GM21717 (cell line): ENCODE results near the gene CMKLR1.

ENCODE experiments used
- ATAC-seq: cut with Tn5 transposase; IDR thresholded peaks from one replicate; pipeline ENCODE4 v1.9.1; 2021; ENCODE audit warnings: mild to moderate bottlenecking, moderate library complexity; ENCODE audit not compliant: unreplicated experiment

The CMKLR1 gene

GRCh38 chr12:108363565-108363964 lies 24.5 kb upstream of the CMKLR1 start:
- ATAC-seq, result no peak

- ATAC-seq, result no peak
These were observed 24.1 kb upstream of the CMKLR1 start for GRCh38 chr12:108363165-108363564.

- no peak for ATAC-seq
These were observed 22.5 kb upstream of the CMKLR1 start for GRCh38 chr12:108361606-108362005.

DNA sequence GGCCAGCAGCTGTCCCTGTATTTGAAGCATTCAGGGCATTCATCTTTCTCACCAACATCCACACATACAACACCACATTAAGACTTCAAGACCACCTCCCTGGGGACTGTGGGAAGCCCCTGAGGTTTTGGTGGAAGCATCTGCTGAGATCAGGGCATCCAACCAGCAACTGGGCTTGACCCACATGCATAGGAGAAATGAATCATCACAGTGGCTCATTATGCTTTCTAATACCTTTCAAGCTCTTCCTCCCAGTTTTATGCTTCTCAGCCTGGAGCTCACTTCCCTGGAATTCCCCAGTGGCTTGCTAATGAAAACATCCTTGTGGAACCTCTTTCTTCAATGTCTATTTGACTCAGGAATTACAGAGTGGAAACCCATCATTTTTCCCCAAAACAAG lies 21.4 kb upstream of the CMKLR1 start:
- ATAC-seq, result peak; percentile 62

- ATAC-seq, result no peak
These were observed 20.9 kb upstream of the CMKLR1 start for GRCh38 chr12:108360057-108360456.

DNA sequence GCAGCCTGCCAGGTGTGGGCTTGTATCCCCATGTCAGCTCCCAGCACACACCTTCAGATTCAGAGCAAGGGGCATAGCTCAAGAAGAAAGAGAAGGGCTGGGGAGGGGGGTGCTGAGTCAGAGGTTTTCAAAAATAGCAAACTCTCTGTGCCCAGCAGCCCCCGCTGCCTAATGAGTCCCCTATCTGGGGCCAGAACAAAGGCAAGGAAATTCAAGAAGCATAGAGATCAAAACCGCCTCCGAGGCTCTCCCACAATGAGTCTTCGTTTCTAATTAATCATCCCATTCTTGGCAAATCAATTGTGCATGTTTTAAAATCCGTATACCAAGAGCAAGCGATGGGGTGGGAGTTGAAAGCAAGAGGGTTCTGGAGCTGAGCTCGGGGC lies 19.5 kb upstream of the CMKLR1 start:
- ATAC-seq, result no peak

GRCh38 chr12:108357834-108358579 lies 18.9 kb upstream of the CMKLR1 start:
- no peak for ATAC-seq

DNA sequence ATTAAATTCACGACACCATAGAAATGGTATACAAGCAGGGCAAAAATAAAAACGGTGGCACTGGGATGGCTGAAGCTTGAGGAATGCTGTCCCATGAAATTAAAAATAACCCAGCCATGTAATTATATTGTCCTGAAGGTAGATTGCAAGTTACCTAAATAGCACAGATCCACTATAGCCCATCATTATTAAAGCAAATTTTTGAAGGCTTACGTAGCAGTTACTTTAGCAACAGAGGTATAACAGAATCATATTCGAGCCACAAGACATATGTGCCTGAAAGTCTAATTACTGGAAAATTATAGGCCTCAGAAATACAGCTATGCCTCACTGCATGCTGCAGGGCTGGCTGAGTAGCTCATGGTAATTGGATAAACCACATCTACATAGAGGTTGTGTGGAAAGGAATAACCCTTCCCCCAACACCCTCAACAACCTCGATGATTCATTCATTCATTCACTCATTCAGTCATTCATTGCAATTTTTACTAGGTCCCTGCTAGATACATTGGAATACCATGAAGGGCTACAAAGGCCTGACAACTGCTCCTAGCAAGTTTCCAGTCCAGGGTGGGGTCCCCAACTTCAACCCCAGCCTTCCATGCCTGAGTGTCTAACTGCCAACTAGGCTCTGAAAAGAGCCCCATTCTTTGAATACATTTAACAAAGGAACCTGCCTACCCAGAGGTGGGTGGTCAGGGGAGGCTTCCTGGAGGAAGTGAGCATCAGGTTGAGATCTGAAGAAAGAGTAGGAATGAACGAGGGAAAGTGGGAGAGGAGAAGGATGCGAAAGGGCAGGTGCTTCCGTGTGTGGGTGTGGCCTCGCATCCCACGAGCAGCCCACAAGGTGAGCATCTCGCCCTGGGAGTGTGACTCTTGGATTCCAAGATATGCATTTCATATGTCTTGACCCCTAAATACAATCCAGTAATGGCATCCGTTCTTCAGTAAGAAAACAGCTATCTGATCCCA lies 18.0 kb upstream of the CMKLR1 start:
- no peak for ATAC-seq

DNA sequence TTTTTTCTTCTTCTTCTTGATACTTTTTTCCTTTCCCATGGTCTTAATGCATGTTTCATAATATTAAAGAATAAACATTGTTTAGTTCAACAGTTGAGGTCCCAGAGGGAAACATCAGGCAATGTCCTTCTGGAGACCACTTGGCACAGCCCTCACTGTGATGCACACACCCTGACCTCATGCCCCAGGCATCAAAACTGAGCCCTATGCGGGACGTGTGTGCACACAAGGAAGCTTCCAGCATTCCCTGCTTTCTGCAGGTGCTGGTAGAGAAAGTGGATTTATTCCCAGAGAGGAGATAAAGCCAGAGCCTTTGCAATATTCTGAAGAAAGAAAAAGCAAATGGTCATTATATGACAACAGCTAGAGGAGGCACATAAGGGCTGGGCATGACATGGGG lies 16.0 kb upstream of the CMKLR1 start:
- ATAC-seq, result no peak

DNA sequence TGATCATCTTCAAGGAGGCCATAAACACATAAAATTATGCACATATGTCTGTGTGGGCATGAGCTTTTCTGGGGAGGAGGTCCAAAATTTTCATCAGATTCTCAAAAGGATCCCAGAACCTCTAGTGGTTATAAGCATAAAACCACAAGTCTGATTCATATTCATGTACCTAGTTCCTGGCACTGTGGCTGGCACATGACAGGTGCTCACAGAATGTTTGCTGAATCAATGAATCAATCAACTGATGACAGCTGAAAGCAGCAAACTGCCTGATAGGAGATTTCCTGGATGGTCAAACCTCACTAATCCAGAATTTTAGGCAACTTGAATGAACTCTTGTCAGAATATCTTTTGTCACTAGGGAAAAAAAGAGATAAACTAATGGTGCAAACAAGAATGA lies 13.5 kb upstream of the CMKLR1 start:
- no peak for ATAC-seq

- no peak for ATAC-seq
These were observed 11.4 kb upstream of the CMKLR1 start for GRCh38 chr12:108350511-108350910.

GRCh38 chr12:108349278-108349688 lies 10.2 kb upstream of the CMKLR1 start:
- no peak for ATAC-seq

DNA sequence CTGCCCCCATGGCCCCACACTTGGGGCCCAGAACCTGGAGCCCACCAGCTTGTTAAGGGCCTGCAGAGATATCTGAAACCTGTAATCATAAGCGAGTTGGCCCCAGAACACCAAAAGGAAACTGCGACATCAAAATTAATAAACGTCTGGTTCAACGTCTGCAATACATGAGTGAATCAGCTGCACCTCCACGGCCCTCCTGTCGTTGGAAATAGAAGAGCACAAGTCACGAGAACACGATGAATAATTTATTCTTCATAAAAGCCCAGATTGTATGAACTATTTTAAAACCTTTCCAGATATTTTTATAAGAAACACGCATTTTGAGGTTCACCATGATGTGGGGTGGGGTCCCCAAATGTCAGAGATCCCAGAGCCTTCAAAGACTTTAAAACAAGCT lies 9.7 kb upstream of the CMKLR1 start:
- ATAC-seq, result no peak

DNA sequence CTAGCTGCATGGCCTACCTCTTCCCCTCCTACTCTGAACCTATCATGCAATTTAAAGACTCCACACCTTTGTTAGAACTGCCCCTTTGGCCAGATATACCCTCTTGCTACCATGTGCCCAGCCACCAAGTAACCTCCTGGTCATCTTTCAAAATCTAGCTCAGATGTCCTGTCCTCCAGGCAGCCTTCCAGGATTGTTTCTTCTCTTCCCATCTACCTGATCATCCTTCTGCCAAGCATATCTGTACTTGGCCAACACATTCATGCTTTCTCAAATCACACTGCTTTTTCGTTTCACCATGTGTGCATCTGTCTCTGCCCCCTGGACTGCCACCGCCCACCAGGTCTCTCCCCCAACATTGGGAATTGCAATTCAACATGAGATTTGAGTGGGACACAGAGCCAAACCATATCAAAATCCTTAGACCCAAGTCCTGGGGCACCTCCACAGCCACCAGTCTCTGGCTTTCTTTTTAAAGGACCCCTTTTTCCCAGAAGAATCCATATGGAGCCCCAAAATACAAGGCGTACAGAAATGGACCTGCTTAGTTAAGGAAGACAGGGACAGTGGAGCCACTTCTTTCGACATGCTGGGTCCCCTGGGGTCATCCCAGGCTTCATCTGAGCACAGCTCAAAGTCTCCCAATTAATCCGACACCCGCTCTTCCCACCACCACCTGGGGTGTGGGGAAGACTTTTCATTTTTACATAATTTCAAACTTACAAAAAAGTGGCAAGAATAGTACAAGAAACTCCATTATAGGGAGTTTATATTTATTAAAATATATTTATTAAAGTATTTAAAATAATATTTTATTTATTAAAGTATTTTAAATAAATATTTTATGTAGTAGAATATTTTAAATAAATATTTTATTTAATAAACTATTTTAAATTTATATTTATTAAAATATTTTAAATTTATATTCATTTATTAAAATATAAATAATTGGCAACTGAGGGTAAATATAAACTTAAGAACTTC lies 7.9 kb upstream of the CMKLR1 start:
- no peak for ATAC-seq

DNA sequence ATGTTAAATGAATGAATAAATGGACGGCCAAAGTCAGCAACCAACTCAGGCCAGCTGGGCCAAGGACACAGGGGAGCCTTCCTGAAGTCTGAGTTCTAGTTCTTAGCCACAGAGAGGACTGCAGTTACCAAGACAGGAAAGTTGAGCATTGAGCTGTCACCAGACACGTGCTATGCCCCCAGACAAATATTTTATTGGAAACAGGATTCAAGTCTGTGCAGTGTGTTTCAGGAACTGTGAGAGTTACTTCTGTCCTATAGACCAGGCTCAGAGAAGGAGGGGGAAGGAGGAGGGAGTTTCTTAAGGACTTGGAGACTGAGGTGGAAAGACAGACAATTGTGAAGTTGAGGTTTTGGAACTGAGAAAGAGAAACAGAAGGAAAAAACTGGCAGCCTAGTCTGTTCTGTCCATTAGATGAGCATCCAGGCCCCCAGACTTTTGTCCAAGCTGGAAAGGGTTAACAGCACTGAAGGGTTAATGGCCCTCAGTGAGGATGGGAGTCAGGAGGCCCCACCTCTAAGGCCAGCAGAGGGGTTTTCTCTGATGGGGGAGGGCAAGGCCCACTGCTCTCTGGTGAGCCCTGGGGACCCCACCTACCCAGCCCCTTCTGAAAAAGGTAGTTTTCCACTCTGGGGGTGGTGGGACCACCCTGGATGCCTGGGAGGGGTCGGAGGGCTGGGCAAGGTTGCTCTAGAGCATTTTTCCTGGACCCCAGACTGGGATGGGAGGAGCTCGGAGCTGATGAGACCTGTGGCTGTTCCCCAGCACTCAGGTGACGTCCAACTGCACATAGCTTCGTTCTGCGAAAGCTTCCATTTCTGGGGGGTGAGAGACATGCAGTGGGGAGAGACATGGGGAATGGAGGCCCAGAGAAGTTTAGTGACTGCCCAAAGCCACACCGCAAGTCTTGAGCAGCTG lies 6.9 kb upstream of the CMKLR1 start:
- no peak for ATAC-seq

DNA sequence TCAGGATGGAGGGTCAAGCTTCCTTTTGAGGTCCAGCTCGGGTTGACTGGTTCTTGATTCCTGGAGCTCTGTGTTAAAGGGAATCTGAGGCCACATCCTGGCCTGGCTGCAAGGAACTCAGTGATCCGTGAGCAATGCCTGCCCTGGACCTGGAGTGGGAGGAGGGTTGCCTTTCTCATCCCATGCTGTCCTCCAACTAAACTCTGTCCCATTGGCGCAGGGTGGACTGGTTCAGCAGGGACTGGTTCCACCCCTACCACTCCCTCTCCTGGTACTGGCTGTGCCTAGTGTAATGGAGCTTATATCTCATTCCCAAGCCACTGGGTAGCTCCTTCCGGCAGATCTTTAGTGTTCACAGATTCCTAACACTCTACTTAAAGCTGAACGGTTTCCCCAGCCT lies 3.9 kb upstream of the CMKLR1 start:
- ATAC-seq, result no peak

GRCh38 chr12:108341854-108342847 lies 3.0 kb upstream of the CMKLR1 start:
- no peak for ATAC-seq

DNA sequence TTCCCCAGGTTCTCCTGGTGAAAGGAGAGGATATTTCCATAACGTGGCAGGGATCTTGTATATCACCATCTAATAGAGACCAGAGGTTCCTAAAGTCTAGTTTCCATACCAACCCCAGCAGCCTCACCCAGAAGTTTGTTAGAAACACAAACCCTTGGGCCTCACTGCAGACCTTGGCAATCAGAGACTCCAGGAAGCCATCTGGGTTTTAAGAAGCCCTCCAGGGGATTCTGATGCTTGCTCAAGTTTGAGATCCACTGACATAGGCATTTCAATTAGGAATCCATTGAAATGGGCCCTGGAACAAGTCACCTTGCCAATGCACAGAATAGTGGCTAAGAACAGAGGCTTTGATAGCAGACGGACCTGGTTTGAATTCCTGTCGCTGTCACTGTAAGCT lies 2.2 kb upstream of the CMKLR1 start:
- ATAC-seq, result no peak

DNA sequence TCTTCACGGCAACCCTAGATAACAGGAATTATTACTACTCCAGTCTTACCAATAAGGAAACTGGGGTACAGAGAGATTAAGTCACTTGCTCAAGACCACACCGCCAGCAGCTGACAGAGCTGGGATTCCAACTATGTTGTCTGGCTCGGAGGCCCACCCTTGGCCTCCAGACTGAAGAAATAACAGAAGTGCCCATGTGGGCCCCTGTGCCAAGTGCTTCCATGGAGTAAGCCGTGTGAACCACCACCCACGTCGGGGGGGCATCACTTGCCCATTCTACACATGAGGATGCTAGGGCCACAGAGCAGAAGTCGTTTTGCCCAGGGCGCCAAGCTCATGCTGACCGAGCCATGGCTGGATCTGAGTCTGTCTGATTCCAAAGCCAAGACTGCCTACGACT lies 926 bp upstream of the CMKLR1 start:
- no peak for ATAC-seq
